Stimulated activated CD4-positive, alpha-beta T cell treated with anti-CD3 and anti-CD28 coated beads, TNF-alpha, amount 100 ng/mL, for 4 hours (primary cell): ENCODE results near the gene GIN1.

Source experiments
- DNase-seq, 3 experiments: peaks; one replicate each; pipeline ENCODE4 v3.0.0-alpha.2; 2020; ENCODE audit warnings: low read depth in 3 of 3

Gene GIN1

GRCh38 chr5:103036601-103037000 is 83.3 kb downstream of the GIN1 start:
- DNase-seq: no peak
